MM.1S (cell line): ENCODE results near the gene ZNF451.

Experiments
- DNase-seq: peaks from one replicate; pipeline ENCODE4 v3.0.0-alpha.2; 2015
- H2AFZ ChIP-seq: fragments of 300-600 bp; sonication (generic); 2 replicates; pipeline ENCODE4 v1.6.0; 2016; ENCODE audit warnings: antibody characterized with exemption, low read length
- H3F3A ChIP-seq: fragments of 300-600 bp; sonication (generic); 2 replicates; pipeline ENCODE4 v1.6.1; 2016; ENCODE audit warnings: mild to moderate bottlenecking, antibody characterized with exemption, low read length, moderate library complexity, mixed read lengths; ENCODE audit not compliant: insufficient read depth
- H3K27ac ChIP-seq: fragments of 300-600 bp; sonication (generic); 2 replicates; pipeline ENCODE4 v1.5.1; 2016; ENCODE audit warnings: mild to moderate bottlenecking, low read length
- H3K27me3 ChIP-seq: fragments of 300-600 bp; sonication (generic); replicated peaks from 2 replicates; pipeline ENCODE4 v1.6.0; 2016; ENCODE audit warnings: low read length; ENCODE audit not compliant: insufficient read depth
- H3K36me3 ChIP-seq: fragments of 300-600 bp; sonication (generic); replicated peaks from 2 replicates; pipeline ENCODE4 v1.6.1; 2016; ENCODE audit warnings: mild to moderate bottlenecking, low read length, mixed read lengths; ENCODE audit not compliant: insufficient read depth
- H3K4me1 ChIP-seq: fragments of 300-600 bp; sonication (generic); 2 replicates; pipeline ENCODE4 v1.6.1; 2016; ENCODE audit warnings: low read length, mixed read lengths
- H3K4me2 ChIP-seq: fragments of 300-600 bp; sonication (generic); 2 replicates; pipeline ENCODE4 v1.6.0; 2016; ENCODE audit warnings: low read depth, low read length
- H3K4me3 ChIP-seq: fragments of 300-600 bp; sonication (generic); 2 replicates; pipeline ENCODE4 v1.5.1; 2016; ENCODE audit warnings: low read length, mixed read lengths
- H3K79me2 ChIP-seq: fragments of 300-600 bp; sonication (generic); 2 replicates; pipeline ENCODE4 v1.6.1; 2016; ENCODE audit warnings: mixed run types, low read length, mixed read lengths
- H3K9ac ChIP-seq: fragments of 300-600 bp; sonication (generic); 2 replicates; pipeline ENCODE4 v1.6.1; 2016; ENCODE audit warnings: low read length, mixed read lengths
- H3K9me2 ChIP-seq: fragments of 300-600 bp; sonication (generic); replicated peaks from 2 replicates; pipeline ENCODE4 v1.6.1; 2016; ENCODE audit warnings: mild to moderate bottlenecking, low read length, mixed read lengths; ENCODE audit not compliant: insufficient read depth
- H3K9me3 ChIP-seq: fragments of 300-600 bp; sonication (generic); replicated peaks from 2 replicates; pipeline ENCODE4 v1.6.1; 2016; ENCODE audit warnings: mild to moderate bottlenecking, low read length, mixed read lengths; ENCODE audit not compliant: insufficient read depth
- H4K20me1 ChIP-seq: fragments of 300-600 bp; sonication (generic); 2 replicates; pipeline ENCODE4 v1.6.1; 2016; ENCODE audit warnings: mild to moderate bottlenecking, low read length, moderate library complexity, mixed read lengths; ENCODE audit not compliant: insufficient read depth
- EZH2 ChIP-seq: fragments of 300-600 bp; sonication (generic); optimal IDR thresholded peaks from 2 replicates; pipeline ENCODE3; 2017; ENCODE audit warnings: low read depth, mild to moderate bottlenecking, antibody characterized with exemption, low read length, mixed read lengths
- EZH2phosphoT487 ChIP-seq: fragments of 300-600 bp; sonication (generic); IDR thresholded peaks from 2 replicates; pipeline ENCODE4 v1.6.1; 2018; ENCODE audit warnings: antibody characterized with exemption, low read length
- TF ChIP-seq, protein P1 (sequence below): fragments of 300-600 bp; sonication (generic); IDR thresholded peaks from 2 replicates; pipeline ENCODE4 v1.5.1; 2016; ENCODE audit warnings: antibody characterized with exemption, low read length, mixed read lengths

Gene ZNF451

DNA sequence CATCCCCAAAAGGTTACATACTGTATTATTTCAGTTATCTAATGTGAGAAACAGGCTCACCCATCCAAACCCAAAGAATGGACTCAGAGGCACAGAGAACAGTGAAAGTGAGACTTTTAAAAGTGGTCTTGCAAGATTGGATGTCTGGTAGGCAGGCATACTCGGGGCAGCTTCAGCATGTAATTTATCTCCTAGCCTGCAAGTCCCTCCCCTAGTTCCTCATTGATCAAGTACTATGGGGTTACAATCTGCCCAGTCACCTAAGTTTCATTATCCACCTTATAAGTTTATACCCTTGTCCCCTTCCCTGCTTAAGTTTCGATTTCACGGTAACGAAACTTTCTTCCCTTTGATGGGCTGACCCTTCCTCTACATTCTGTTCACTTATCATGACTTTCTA, 20.8 kb upstream of the ZNF451 start:
- TF ChIP-seq, protein P1, sequence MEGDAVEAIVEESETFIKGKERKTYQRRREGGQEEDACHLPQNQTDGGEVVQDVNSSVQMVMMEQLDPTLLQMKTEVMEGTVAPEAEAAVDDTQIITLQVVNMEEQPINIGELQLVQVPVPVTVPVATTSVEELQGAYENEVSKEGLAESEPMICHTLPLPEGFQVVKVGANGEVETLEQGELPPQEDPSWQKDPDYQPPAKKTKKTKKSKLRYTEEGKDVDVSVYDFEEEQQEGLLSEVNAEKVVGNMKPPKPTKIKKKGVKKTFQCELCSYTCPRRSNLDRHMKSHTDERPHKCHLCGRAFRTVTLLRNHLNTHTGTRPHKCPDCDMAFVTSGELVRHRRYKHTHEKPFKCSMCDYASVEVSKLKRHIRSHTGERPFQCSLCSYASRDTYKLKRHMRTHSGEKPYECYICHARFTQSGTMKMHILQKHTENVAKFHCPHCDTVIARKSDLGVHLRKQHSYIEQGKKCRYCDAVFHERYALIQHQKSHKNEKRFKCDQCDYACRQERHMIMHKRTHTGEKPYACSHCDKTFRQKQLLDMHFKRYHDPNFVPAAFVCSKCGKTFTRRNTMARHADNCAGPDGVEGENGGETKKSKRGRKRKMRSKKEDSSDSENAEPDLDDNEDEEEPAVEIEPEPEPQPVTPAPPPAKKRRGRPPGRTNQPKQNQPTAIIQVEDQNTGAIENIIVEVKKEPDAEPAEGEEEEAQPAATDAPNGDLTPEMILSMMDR = no peak
- TF ChIP-seq EZH2 = no peak
- H3K9me2 ChIP-seq = no peaks in the 10 kb centered on the region

DNA sequence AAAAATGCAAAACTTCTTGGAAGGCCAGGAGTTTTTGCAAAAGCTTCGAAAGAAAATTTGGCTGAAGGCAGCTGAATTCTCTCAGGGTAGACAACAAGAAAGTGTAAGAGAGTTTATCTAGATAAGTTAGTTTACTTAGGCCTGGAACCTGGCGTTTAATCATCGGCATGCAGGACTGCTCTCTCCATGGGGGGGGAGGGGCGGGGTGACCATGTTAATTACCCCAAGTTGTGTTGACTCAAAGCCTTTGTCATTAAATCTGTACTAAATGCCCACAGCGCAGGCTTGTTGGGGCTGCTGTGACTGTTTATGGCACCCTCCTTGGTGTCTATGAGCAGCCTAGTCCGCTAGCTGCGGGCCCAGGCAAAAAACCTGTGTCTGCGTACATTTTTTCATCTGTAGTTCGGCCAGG, 20.1 kb upstream of the ZNF451 start:
- no peaks in the 10 kb centered on the region for H3K9me2 ChIP-seq
- H3K4me2 ChIP-seq = no peak overlapping the region
- no peaks in the 10 kb centered on the region for H3F3A ChIP-seq
- H3K9ac ChIP-seq = no peak overlapping the region
- H3K27me3 ChIP-seq = no peaks in the 10 kb centered on the region
- no peaks in the 10 kb centered on the region for H3K4me1 ChIP-seq
- no peaks in the 10 kb centered on the region for H4K20me1 ChIP-seq
- no peak for DNase-seq
- H3K4me3 ChIP-seq = no peak overlapping the region
- TF ChIP-seq, protein P1 = no peak
- no peak for TF ChIP-seq EZH2
- no peak for TF ChIP-seq EZH2phosphoT487
- no peaks in the 10 kb centered on the region for H3K9me3 ChIP-seq
- no peak overlapping the region for H3K27ac ChIP-seq
- no peaks in the 10 kb centered on the region for H3K36me3 ChIP-seq
- no peak overlapping the region for H2AFZ ChIP-seq
- no peaks in the 10 kb centered on the region for H3K79me2 ChIP-seq

More for the DNA sequence above, 20.8 kb upstream of the ZNF451 start:
- no peak overlapping the region for H2AFZ ChIP-seq
- H3K4me2 ChIP-seq = no peak overlapping the region
- DNase-seq = no peak
- no peak overlapping the region for H3K27ac ChIP-seq
- no peaks in the 10 kb centered on the region for H4K20me1 ChIP-seq
- no peaks in the 10 kb centered on the region for H3K4me1 ChIP-seq
- H3K9ac ChIP-seq = no peak overlapping the region
- H3F3A ChIP-seq = no peaks in the 10 kb centered on the region
- H3K4me3 ChIP-seq = no peak overlapping the region
- H3K9me3 ChIP-seq = no peaks in the 10 kb centered on the region
- H3K79me2 ChIP-seq = no peaks in the 10 kb centered on the region
- H3K27me3 ChIP-seq = no peaks in the 10 kb centered on the region
- H3K36me3 ChIP-seq = no peaks in the 10 kb centered on the region

DNA sequence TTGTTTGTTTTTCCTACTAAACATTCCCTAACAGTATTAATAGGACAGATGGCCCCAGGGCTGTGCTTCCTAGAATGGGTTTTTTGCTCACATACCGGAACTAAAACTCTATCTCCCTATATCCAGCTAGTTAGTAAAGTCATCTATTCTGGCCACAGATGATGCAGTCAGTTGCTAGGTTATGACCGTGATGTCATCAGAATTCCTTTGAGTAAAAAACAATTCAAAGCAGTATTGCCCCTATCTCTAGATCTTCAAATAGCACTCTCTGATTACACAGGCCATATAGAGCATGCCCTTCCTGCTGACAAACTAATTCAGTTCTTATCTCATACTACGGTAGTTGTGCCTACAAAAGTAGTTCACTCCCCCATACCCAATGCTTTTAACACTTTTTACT, 17.9 kb upstream of the ZNF451 start:
- Histone ChIP-seq H3K27ac (no peak overlapping the region), H3K4me2 (no peak overlapping the region), H4K20me1 (no peaks in the 10 kb centered on the region), H3K9me2 (no peaks in the 10 kb centered on the region), H3K9ac (no peak overlapping the region), H3K36me3 (no peaks in the 10 kb centered on the region), H3K79me2 (no peaks in the 10 kb centered on the region), H3K27me3 (no peaks in the 10 kb centered on the region), H2AFZ (no peak overlapping the region), H3K4me1 (no peaks in the 10 kb centered on the region), H3K4me3 (no peak overlapping the region), H3F3A (no peaks in the 10 kb centered on the region), H3K9me3 (no peaks in the 10 kb centered on the region)
- TF ChIP-seq EZH2 (no peak), EZH2phosphoT487 (no peak)
- TF ChIP-seq, protein P1 = no peak
- DNase-seq = no peak
